Measurements from ENCODE around the gene NOL9.

Gene NOL9

DNA sequence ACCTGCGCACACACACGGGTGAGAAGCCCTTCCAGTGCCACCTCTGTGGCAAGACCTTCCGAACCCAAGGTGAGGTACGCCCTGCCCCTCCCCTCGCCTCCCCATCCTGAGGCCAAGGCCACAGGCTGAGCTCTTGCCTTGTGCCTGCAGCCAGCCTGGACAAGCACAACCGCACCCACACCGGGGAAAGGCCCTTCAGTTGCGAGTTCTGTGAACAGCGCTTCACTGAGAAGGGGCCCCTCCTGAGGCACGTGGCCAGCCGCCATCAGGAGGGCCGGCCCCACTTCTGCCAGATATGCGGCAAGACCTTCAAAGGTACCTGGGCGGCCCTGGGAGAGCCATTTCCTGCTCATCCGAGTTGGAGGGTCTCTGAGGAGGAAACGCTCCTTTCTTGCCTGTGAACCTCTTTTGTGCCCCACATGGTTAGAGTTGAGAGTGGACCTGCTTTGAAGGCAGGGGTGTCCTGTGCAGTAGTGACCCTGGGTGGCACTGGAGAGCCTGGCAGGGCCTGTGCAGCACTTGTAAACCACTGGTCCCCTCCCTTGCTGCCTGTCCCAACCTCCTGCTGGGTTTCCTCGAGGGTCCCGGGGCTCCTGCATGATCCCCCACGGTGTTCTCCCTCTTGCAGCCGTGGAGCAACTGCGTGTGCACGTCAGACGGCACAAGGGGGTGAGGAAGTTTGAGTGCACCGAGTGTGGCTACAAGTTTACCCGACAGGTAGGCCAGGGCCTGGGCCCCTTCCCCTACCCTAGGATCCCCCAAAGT lies 34.0 kb upstream of the NOL9 start:
- Histone ChIP-seq H3K4me1 (ENCODE audit: low read length) (no peaks in the 10 kb centered on the region), H3K4me3 (ENCODE audit: low read length) (no peak overlapping the region), H3K4me2 (ENCODE audit: low read length) (no peak overlapping the region), H4K20me1 (ENCODE audit: insufficient read depth, low read length) (no peaks in the 10 kb centered on the region), H3K79me2 (ENCODE audit: low read length) (no peaks in the 10 kb centered on the region), H3K9me3 (ENCODE audit: insufficient read depth, low read length) (no peaks in the 10 kb centered on the region), H2AFZ (ENCODE audit: low read depth, low read length) (no peak overlapping the region), H3K27me3 (ENCODE audit: low read depth, low read length) (no peaks in the 10 kb centered on the region), H3K27ac (ENCODE audit: low read length) (no peak overlapping the region), H3K9ac (ENCODE audit: low read length) (no peak overlapping the region), H3K36me3 (replicated peaks; ENCODE audit: low read depth, low read length) (peaks cover 6% of the 10 kb centered on the region)
- TF ChIP-seq, protein P1, sequence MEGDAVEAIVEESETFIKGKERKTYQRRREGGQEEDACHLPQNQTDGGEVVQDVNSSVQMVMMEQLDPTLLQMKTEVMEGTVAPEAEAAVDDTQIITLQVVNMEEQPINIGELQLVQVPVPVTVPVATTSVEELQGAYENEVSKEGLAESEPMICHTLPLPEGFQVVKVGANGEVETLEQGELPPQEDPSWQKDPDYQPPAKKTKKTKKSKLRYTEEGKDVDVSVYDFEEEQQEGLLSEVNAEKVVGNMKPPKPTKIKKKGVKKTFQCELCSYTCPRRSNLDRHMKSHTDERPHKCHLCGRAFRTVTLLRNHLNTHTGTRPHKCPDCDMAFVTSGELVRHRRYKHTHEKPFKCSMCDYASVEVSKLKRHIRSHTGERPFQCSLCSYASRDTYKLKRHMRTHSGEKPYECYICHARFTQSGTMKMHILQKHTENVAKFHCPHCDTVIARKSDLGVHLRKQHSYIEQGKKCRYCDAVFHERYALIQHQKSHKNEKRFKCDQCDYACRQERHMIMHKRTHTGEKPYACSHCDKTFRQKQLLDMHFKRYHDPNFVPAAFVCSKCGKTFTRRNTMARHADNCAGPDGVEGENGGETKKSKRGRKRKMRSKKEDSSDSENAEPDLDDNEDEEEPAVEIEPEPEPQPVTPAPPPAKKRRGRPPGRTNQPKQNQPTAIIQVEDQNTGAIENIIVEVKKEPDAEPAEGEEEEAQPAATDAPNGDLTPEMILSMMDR (IDR thresholded peaks at IDR 0.05; ENCODE audit: low read depth, low read length) = no peak
- no peak for TF ChIP-seq EZH2phosphoT487 (IDR thresholded peaks at IDR 0.05; ENCODE audit: low read depth)

DNA sequence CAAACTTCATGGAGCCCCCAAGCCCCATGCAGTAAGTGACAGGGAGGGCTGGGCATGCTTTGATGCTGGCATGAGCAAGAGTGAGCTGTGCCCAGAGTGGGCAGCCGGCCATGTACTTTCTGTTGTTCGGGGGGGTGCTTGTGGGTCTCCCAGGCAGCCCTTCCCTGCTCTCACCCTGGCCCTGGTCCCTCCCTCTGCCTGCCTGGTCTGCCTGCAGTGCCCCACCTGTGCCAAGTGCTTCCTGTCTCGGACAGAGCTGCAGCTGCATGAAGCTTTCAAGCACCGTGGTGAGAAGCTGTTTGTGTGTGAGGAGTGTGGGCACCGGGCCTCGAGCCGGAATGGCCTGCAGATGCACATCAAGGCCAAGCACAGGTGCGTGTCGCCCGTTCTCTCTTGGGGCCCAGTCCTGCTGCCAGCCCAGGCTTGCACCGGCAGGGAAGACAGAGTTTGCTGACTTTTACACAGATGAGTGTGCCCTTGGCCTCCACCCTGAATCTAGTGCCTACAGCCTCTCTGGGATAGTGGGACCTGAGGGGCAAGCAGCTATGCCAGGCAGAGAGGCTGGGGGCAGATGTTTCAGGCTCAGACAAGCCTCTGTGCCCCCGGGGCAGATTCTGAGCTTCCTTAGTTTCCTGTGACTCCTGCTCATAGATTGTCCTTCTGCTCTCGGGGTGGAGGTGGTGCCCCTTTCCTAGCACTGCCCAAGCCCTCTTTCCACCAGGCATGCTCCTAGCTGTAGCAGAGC lies 33.1 kb upstream of the NOL9 start:
- Histone ChIP-seq H3K4me1 (ENCODE audit: low read length) (no peaks in the 10 kb centered on the region), H2AFZ (ENCODE audit: low read depth, low read length) (no peak overlapping the region), H3K27me3 (ENCODE audit: low read depth, low read length) (no peaks in the 10 kb centered on the region), H3K36me3 (replicated peaks; ENCODE audit: low read depth, low read length) (peaks cover 6% of the 10 kb centered on the region), H3K4me3 (ENCODE audit: low read length) (no peak overlapping the region), H3K4me2 (ENCODE audit: low read length) (no peak overlapping the region), H4K20me1 (ENCODE audit: insufficient read depth, low read length) (no peaks in the 10 kb centered on the region), H3K79me2 (ENCODE audit: low read length) (no peaks in the 10 kb centered on the region), H3K27ac (ENCODE audit: low read length) (no peak overlapping the region), H3K9ac (ENCODE audit: low read length) (no peak overlapping the region), H3K9me3 (ENCODE audit: insufficient read depth, low read length) (no peaks in the 10 kb centered on the region)
- no peak for TF ChIP-seq EZH2phosphoT487 (IDR thresholded peaks at IDR 0.05; ENCODE audit: low read depth)
- TF ChIP-seq, protein P1 (IDR thresholded peaks at IDR 0.05; ENCODE audit: low read depth, low read length) = no peak

DNA sequence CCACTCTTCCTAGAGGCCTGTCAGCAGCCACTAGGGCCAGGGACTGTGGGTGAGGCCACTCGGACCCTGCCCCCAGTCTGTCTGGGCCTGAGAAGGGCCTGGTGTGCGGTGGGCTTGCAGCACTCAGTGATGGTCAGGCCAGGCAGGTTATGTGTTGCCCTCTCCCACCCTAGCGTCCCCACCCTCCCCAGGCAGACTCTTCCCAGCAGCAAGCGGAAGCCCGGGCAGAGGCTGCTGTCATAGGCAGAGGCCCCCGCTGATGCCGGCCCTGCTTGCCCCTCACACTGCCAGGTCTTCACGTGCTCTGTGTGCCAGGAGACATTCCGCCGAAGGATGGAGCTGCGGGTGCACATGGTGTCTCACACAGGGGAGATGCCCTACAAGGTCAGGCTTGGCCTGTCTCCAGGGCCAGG lies 32.1 kb upstream of the NOL9 start:
- 0 out of 2 replicates have a peak, but pooled peaks cover 3% of the 10 kb centered on the region for H3K4me1 ChIP-seq (ENCODE audit: low read length)

DNA sequence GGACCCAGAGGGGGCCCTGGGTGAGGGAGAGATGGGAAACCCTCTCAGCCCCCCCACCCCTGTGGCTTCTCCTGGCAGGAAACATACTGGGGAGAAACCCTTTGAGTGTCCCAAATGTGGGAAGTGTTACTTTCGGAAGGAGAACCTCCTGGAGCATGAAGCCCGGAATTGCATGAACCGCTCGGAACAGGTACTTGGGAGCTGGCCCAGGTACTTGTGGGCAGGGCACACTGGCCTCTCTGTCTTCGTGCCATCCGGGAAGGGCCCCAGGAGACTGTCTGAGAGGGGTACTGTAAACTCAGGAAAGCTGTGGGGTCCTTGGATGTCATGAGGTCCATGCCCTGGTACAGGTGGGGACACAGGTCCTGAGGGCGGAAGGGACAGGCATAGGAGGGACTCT lies 31.5 kb upstream of the NOL9 start:
- no peak for TF ChIP-seq EZH2phosphoT487 (IDR thresholded peaks at IDR 0.05; ENCODE audit: low read depth)
- TF ChIP-seq, protein P1 (IDR thresholded peaks at IDR 0.05; ENCODE audit: low read depth, low read length) = no peak
- H3K27me3 ChIP-seq (ENCODE audit: low read depth, low read length) = no peaks in the 10 kb centered on the region
- H3K36me3 ChIP-seq (replicated peaks; ENCODE audit: low read depth, low read length) = peaks cover 4% of the 10 kb centered on the region
- no peaks in the 10 kb centered on the region for H4K20me1 ChIP-seq (ENCODE audit: insufficient read depth, low read length)
- no peak overlapping the region for H3K4me2 ChIP-seq (ENCODE audit: low read length)
- no peak overlapping the region for H2AFZ ChIP-seq (ENCODE audit: low read depth, low read length)
- H3K79me2 ChIP-seq (ENCODE audit: low read length) = peaks cover 9% of the 10 kb centered on the region
- H3K4me3 ChIP-seq (ENCODE audit: low read length) = no peak overlapping the region
- no peak overlapping the region for H3K27ac ChIP-seq (ENCODE audit: low read length)
- H3K9me3 ChIP-seq (ENCODE audit: insufficient read depth, low read length) = no peaks in the 10 kb centered on the region
- no peak overlapping the region for H3K9ac ChIP-seq (ENCODE audit: low read length)
- H3K4me1 ChIP-seq (ENCODE audit: low read length) = peaks cover 6% of the 10 kb centered on the region

More for the DNA sequence above, 32.1 kb upstream of the NOL9 start:
- 0 out of 2 replicates have a peak, but pooled peaks cover 5% of the 10 kb centered on the region for H3K79me2 ChIP-seq (ENCODE audit: low read length)
- no peak for TF ChIP-seq EZH2phosphoT487 (IDR thresholded peaks at IDR 0.05; ENCODE audit: low read depth)
- TF ChIP-seq, protein P1 (IDR thresholded peaks at IDR 0.05; ENCODE audit: low read depth, low read length) = no peak
- no peak overlapping the region for H3K4me2 ChIP-seq (ENCODE audit: low read length)
- H3K27me3 ChIP-seq (ENCODE audit: low read depth, low read length) = no peaks in the 10 kb centered on the region
- peaks cover 6% of the 10 kb centered on the region for H3K36me3 ChIP-seq (replicated peaks; ENCODE audit: low read depth, low read length)
- H3K9me3 ChIP-seq (ENCODE audit: insufficient read depth, low read length) = no peaks in the 10 kb centered on the region
- no peak overlapping the region for H3K27ac ChIP-seq (ENCODE audit: low read length)
- no peaks in the 10 kb centered on the region for H4K20me1 ChIP-seq (ENCODE audit: insufficient read depth, low read length)
- H3K9ac ChIP-seq (ENCODE audit: low read length) = no peak overlapping the region
- H2AFZ ChIP-seq (ENCODE audit: low read depth, low read length) = no peak overlapping the region
- no peak overlapping the region for H3K4me3 ChIP-seq (ENCODE audit: low read length)
